Smooth muscle cell (in vitro differentiated cells): Measurements from ENCODE around the gene AATF. TPM values are rescaled to one million over a fixed set of nuclear protein-coding genes. Genes with fewer than 3 reads are reported as not detected.

Source experiments
- DNase-seq: peaks from one replicate; lab custom pipeline; 2025; ENCODE audit not compliant: unreplicated experiment; lab: John Stamatoyannopoulos, UW
- H2AFZ ChIP-seq: fragments of 200-600 bp; sonication (generic); 2 replicates; pipeline ENCODE4 v1.6.0; 2016; ENCODE audit warnings: antibody characterized with exemption, low read depth, mild to moderate bottlenecking
- H3F3A ChIP-seq: fragments of 200-600 bp; sonication (generic); 2 replicates; pipeline ENCODE4 v1.6.0; 2017; ENCODE audit warnings: antibody characterized with exemption, low read depth
- H3K27ac ChIP-seq: fragments of 200-600 bp; sonication (generic); 2 replicates; pipeline ENCODE4 v1.5.1; 2016; ENCODE audit warnings: low read depth, mild to moderate bottlenecking
- H3K27me3 ChIP-seq: fragments of 200-600 bp; sonication (generic); 2 replicates; pipeline ENCODE4 v1.6.1; 2016; ENCODE audit warnings: low read depth, mild to moderate bottlenecking
- H3K36me3 ChIP-seq: fragments of 200-600 bp; sonication (generic); 2 replicates; pipeline ENCODE4 v1.5.1; 2016; ENCODE audit warnings: low read depth
- H3K4me1 ChIP-seq: fragments of 200-600 bp; sonication (generic); 2 replicates; pipeline ENCODE4 v1.5.1; 2016; ENCODE audit warnings: low read depth
- H3K4me2 ChIP-seq: fragments of 200-600 bp; sonication (generic); 2 replicates; pipeline ENCODE4 v1.6.0; 2016; ENCODE audit warnings: mild to moderate bottlenecking
- H3K4me3 ChIP-seq: fragments of 200-600 bp; sonication (generic); 2 replicates; pipeline ENCODE4 v1.5.1; 2016; ENCODE audit warnings: mild to moderate bottlenecking
- H3K79me2 ChIP-seq: fragments of 200-600 bp; sonication (generic); 2 replicates; pipeline ENCODE4 v1.6.0; 2016; ENCODE audit warnings: low read depth, mild to moderate bottlenecking
- H3K9ac ChIP-seq: fragments of 200-600 bp; sonication (generic); 2 replicates; pipeline ENCODE4 v1.6.0; 2016; ENCODE audit warnings: low read depth
- H3K9me3 ChIP-seq: fragments of 200-600 bp; sonication (generic); replicated peaks from 2 replicates; pipeline ENCODE4 v1.5.1; 2016; ENCODE audit warnings: low read depth
- H4K20me1 ChIP-seq: fragments of 200-600 bp; sonication (generic); 2 replicates; pipeline ENCODE4 v1.6.0; 2016; ENCODE audit warnings: low read depth
- WGBS: methylation state at CpG from one replicate; pipeline ENCODE4 v1.1.7; 2016; ENCODE audit warnings: low lambda C conversion rate; 5-methylcytosine and 5-hydroxymethylcytosine counted together
- polyA plus RNA-seq: library from polyadenylated mRNA; unstranded; fragments of >200 nt; fragmentation: Nextera tagmentation; extraction: Ambion mirVana; gene quantifications from 2 replicates; pipeline ENCODE4 v1.2.1, GENCODE V29; 2016
- total RNA-seq: library from RNA; depleted of rRNA; stranded (reverse); fragments of >200 nt; gene quantifications from 2 replicates; pipeline ENCODE4 v1.2.3, GENCODE V29; 2014
- TF ChIP-seq, protein P1 (sequence below): fragments of 200-600 bp; sonication (generic); IDR thresholded peaks from 2 replicates; pipeline ENCODE4 v1.5.1; 2017; ENCODE audit warnings: borderline replicate concordance, mild to moderate bottlenecking, antibody characterized with exemption; ENCODE audit not compliant: insufficient read depth, poor library complexity, severe bottlenecking

The AATF gene
- total and polyA plus RNA-seq, 2 experiments from 2014 or later: 18.5 to 38.0 TPM

DNA sequence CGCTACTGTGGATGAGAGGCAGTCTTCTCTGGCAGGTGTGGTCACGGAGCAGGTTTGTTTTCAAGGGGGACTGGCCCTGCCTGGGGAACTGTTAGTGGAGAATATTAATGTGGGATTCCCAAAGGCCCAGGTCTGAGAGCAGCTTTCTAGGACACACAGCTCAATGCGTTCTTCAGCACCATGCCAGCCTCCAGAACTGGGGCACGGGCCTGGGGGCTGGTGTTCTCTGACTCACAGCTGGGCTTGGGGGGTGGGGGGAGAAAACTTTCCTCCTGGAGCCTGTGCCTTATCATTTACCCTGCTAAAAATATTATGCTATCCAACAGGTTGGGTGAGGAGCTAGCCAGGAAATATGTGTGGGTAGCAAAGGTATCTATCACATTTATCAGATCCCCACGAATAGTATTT, 24.9 kb upstream of the AATF start:
- WGBS: 48% methylated on average over 5 of the region's 5 CpGs
- H3K9me3 ChIP-seq: no peaks in the 10 kb centered on the region
- H3K36me3 ChIP-seq: no peaks in the 10 kb centered on the region
- no peaks in the 10 kb centered on the region for H4K20me1 ChIP-seq
- H3F3A ChIP-seq: peaks cover 11% of the 10 kb centered on the region
- TF ChIP-seq, protein P1, sequence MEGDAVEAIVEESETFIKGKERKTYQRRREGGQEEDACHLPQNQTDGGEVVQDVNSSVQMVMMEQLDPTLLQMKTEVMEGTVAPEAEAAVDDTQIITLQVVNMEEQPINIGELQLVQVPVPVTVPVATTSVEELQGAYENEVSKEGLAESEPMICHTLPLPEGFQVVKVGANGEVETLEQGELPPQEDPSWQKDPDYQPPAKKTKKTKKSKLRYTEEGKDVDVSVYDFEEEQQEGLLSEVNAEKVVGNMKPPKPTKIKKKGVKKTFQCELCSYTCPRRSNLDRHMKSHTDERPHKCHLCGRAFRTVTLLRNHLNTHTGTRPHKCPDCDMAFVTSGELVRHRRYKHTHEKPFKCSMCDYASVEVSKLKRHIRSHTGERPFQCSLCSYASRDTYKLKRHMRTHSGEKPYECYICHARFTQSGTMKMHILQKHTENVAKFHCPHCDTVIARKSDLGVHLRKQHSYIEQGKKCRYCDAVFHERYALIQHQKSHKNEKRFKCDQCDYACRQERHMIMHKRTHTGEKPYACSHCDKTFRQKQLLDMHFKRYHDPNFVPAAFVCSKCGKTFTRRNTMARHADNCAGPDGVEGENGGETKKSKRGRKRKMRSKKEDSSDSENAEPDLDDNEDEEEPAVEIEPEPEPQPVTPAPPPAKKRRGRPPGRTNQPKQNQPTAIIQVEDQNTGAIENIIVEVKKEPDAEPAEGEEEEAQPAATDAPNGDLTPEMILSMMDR: no peak
- peaks cover 26% of the 10 kb centered on the region for H3K4me1 ChIP-seq
- no peak for DNase-seq
- no peak overlapping the region for H2AFZ ChIP-seq
- no peak overlapping the region for H3K4me3 ChIP-seq
- no peak overlapping the region for H3K27ac ChIP-seq
- H3K9ac ChIP-seq: no peak overlapping the region
- H3K4me2 ChIP-seq: no peak overlapping the region
- H3K79me2 ChIP-seq: no peaks in the 10 kb centered on the region
- peaks cover 9% of the 10 kb centered on the region for H3K27me3 ChIP-seq

DNA sequence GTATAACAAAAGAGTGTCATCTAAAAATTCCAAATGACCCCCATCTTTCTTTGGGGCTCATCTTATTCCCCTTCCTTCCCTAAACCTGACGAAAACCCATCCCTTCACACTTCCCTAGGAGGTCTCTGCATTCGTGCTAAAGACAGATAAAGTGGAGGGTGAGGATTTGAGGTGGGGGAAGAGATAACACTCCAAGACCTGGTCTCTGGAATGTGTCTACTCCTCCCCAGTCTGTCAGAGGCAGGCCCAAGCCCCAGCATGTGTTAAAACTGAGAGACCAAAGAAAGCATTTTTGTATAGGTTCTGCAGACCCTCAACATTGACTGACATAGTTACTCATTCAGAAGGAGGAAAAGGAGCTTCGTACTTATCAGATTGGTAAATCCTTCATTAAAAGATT, 22.5 kb upstream of the AATF start:
- WGBS: 77% methylated on average over 3 of the region's 3 CpGs
- Histone ChIP-seq H4K20me1 (no peaks in the 10 kb centered on the region), H3K79me2 (no peaks in the 10 kb centered on the region), H3K4me2 (no peak overlapping the region), H3K27me3 (peaks cover 33% of the 10 kb centered on the region), H3K9me3 (no peaks in the 10 kb centered on the region), H3K4me1 (peaks cover 7% of the 10 kb centered on the region), H3K36me3 (no peaks in the 10 kb centered on the region), H3K27ac (no peak overlapping the region), H3F3A (no peaks in the 10 kb centered on the region), H3K9ac (no peak overlapping the region), H2AFZ (no peak overlapping the region), H3K4me3 (no peak overlapping the region)
- TF ChIP-seq, protein P1: no peak
- DNase-seq: no peak

DNA sequence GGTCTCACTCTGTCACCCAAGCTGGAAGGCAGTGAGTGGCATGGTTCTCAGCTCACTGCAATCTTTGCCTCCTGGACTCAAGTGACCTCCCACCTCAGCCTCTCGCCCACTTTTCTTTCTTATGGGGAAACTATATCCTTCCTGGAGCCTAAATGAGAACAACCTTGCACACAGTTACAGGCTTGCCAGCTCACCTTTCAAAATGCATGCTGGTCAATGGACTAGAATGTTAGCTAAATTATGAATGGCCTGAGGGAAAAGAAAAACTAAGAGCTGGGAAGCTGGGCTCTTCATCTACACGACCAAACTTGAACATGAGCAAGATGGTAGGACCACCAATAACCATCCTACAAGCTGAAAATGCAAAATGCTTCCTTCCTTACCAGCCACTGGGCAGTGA, 22.1 kb upstream of the AATF start:
- DNase-seq: no peak

More for the DNA sequence above, 22.1 kb upstream of the AATF start:
- no peaks in the 10 kb centered on the region for H3K36me3 ChIP-seq
- no peak overlapping the region for H2AFZ ChIP-seq
- no peak overlapping the region for H3K4me2 ChIP-seq
- TF ChIP-seq, protein P1: no peak
- no peaks in the 10 kb centered on the region for H3F3A ChIP-seq
- no peaks in the 10 kb centered on the region for H3K9me3 ChIP-seq
- peaks cover 4% of the 10 kb centered on the region for H3K4me1 ChIP-seq
- 57% methylated on average over 2 of the region's 2 CpGs for WGBS
- peaks cover 38% of the 10 kb centered on the region for H3K27me3 ChIP-seq
- no peak overlapping the region for H3K9ac ChIP-seq
- H3K27ac ChIP-seq: no peak overlapping the region
- no peaks in the 10 kb centered on the region for H4K20me1 ChIP-seq
- no peak overlapping the region for H3K4me3 ChIP-seq
- no peaks in the 10 kb centered on the region for H3K79me2 ChIP-seq
